Neural cell (in vitro differentiated cells): ENCODE results near the gene PIK3R1. TPM values are rescaled to one million over a fixed set of nuclear protein-coding genes. Genes with fewer than 3 reads are reported as not detected.

Experiments used
- H2AFZ ChIP-seq: fragments of 200-600, 300-800 bp; sonication (generic), shearing (Covaris generic); 2 replicates; pipeline ENCODE4 v1.6.0; 2014; ENCODE audit warnings: low read depth, mild to moderate bottlenecking, antibody characterized with exemption, low read length, moderate library complexity
- H3F3A ChIP-seq: fragments of 200-600 bp; shearing (Covaris generic); 2 replicates; pipeline ENCODE4 v1.6.1; 2016; ENCODE audit warnings: mild to moderate bottlenecking, moderate library complexity, mixed read lengths, antibody characterized with exemption, low read length; ENCODE audit not compliant: insufficient read depth, poor library complexity, severe bottlenecking
- H3K27ac ChIP-seq: fragments of 200-600, 300-800 bp; sonication (generic), shearing (Covaris generic); 2 replicates; pipeline ENCODE4 v1.5.1; 2014; ENCODE audit warnings: mild to moderate bottlenecking, low read length, moderate library complexity
- H3K27me3 ChIP-seq: fragments of 300-800, 200-600 bp; sonication (generic), shearing (Covaris generic); 2 replicates; pipeline ENCODE4 v1.6.0; 2014; ENCODE audit warnings: mild to moderate bottlenecking, low read depth, low read length, moderate library complexity; ENCODE audit not compliant: insufficient read depth
- H3K36me3 ChIP-seq: fragments of 300-800, 200-600 bp; sonication (generic), shearing (Covaris generic); 2 replicates; pipeline ENCODE4 v1.5.1; 2014; ENCODE audit warnings: mild to moderate bottlenecking, antibody characterized with exemption, low read length, moderate library complexity; ENCODE audit not compliant: insufficient read depth
- H3K4me2 ChIP-seq: fragments of 300-800, 200-600 bp; sonication (generic), shearing (Covaris generic); 2 replicates; pipeline ENCODE4 v1.6.0; 2014; ENCODE audit warnings: mild to moderate bottlenecking, low read length
- H3K4me3 ChIP-seq: fragments of 300-800, 200-600 bp; sonication (generic), shearing (Covaris generic); 2 replicates; pipeline ENCODE4 v1.5.1; 2014; ENCODE audit warnings: mild to moderate bottlenecking, low read length, moderate library complexity
- H3K79me2 ChIP-seq: fragments of 200-600 bp; shearing (Covaris generic); replicated peaks from 2 replicates; pipeline ENCODE4 v1.6.0; 2014; ENCODE audit warnings: mild to moderate bottlenecking, low read length, moderate library complexity; ENCODE audit not compliant: insufficient read depth
- H3K9ac ChIP-seq: fragments of 300-800, 200-600 bp; sonication (generic), shearing (Covaris generic); 2 replicates; pipeline ENCODE4 v1.6.1; 2016; ENCODE audit warnings: mild to moderate bottlenecking, low read length, mixed read lengths
- H3K9me2 ChIP-seq: fragments of 200-600 bp; shearing (Covaris generic); 2 replicates; pipeline ENCODE4 v1.6.1; 2016; ENCODE audit warnings: mild to moderate bottlenecking, low read length, mixed read lengths; ENCODE audit not compliant: insufficient read depth
- H3K9me3 ChIP-seq: fragments of 200-600, 300-800 bp; sonication (generic), shearing (Covaris generic); 2 replicates; pipeline ENCODE4 v1.6.1; 2016; ENCODE audit warnings: mild to moderate bottlenecking, mixed run types, low read length, moderate library complexity, mixed read lengths
- H4K20me1 ChIP-seq: fragments of 200-600 bp; shearing (Covaris generic); 2 replicates; pipeline ENCODE4 v1.6.1; 2016; ENCODE audit warnings: mild to moderate bottlenecking, mixed run types; ENCODE audit not compliant: insufficient read depth
- CTCF ChIP-seq: fragments of 450-650 bp; IDR thresholded peaks from 2 replicates; pipeline ENCODE4 v1.5.1; 2014; ENCODE audit warnings: antibody characterized with exemption, mild to moderate bottlenecking, moderate library complexity; ENCODE audit not compliant: poor library complexity, severe bottlenecking
- EP300 ChIP-seq: fragments of 450-650 bp; conservative IDR thresholded peaks from 2 replicates; pipeline ENCODE4 v1.6.1; 2014; ENCODE audit warnings: antibody characterized with exemption, mild to moderate bottlenecking, moderate library complexity; ENCODE audit not compliant: poor library complexity, severe bottlenecking
- EZH2 ChIP-seq: fragments of 200-600, 300-800 bp; shearing (Covaris generic), sonication (generic); IDR thresholded peaks from 2 replicates; pipeline ENCODE4 v1.6.1; 2014; ENCODE audit warnings: antibody characterized with exemption, low read length, borderline replicate concordance, mild to moderate bottlenecking; ENCODE audit not compliant: insufficient read depth, poor library complexity, severe bottlenecking
- MXI1 ChIP-seq: fragments of 450-650 bp; conservative IDR thresholded peaks from 2 replicates; pipeline ENCODE4 v1.6.1; 2014; ENCODE audit warnings: antibody characterized with exemption, mild to moderate bottlenecking; ENCODE audit not compliant: poor library complexity, severe bottlenecking
- POLR2AphosphoS5 ChIP-seq: IDR thresholded peaks from 2 replicates; pipeline ENCODE4 v1.6.1; 2012
- RAD21 ChIP-seq: fragments of 450-650 bp; conservative IDR thresholded peaks from 2 replicates; pipeline ENCODE4 v1.6.1; 2014; ENCODE audit warnings: antibody characterized with exemption, mild to moderate bottlenecking, moderate library complexity
- REST ChIP-seq: IDR thresholded peaks from 2 replicates; pipeline ENCODE4 v1.6.1; 2012; ENCODE audit warnings: borderline replicate concordance
- SMC3 ChIP-seq: fragments of 450-650 bp; conservative IDR thresholded peaks from 2 replicates; pipeline ENCODE4 v1.6.1; 2014; ENCODE audit warnings: antibody characterized with exemption, mild to moderate bottlenecking, moderate library complexity; ENCODE audit not compliant: poor library complexity
- TAF1 ChIP-seq: IDR thresholded peaks from 2 replicates; pipeline ENCODE4 v1.6.1; 2012; ENCODE audit warnings: low read depth
- polyA plus RNA-seq: library from polyadenylated mRNA; depleted of rRNA; stranded (reverse); fragments of >200 nt; gene quantifications from 2 replicates; pipeline ENCODE4 v1.2.3, GENCODE V29; 2014

The PIK3R1 gene
- polyA plus RNA-seq, 1 donor from 2014 or later, result 41.9 TPM

- Histone ChIP-seq H3K27me3 (no peaks in the 10 kb centered on the region), H3K4me2 (no peak overlapping the region), H3F3A (no peaks in the 10 kb centered on the region), H3K36me3 (no peaks in the 10 kb centered on the region), H3K9me2 (no peaks in the 10 kb centered on the region), H3K27ac (no peak overlapping the region), H2AFZ (no peak overlapping the region), H4K20me1 (no peaks in the 10 kb centered on the region), H3K9ac (no peak overlapping the region), H3K4me3 (no peak overlapping the region), H3K79me2 (peaks cover 22% of the 10 kb centered on the region), H3K9me3 (no peaks in the 10 kb centered on the region)
- TF ChIP-seq REST (no peak), EZH2 (no peak), RAD21 (no peak), CTCF (no peak), POLR2AphosphoS5 (no peak), SMC3 (no peak), EP300 (no peak), TAF1 (no peak), MXI1 (no peak)
These were observed 34.0 kb downstream of the PIK3R1 start for GRCh38 chr5:68249520-68249919.

GRCh38 chr5:68250661-68251298 lies 35.2 kb downstream of the PIK3R1 start:
- Histone ChIP-seq H3K27me3 (no peaks in the 10 kb centered on the region), H4K20me1 (no peaks in the 10 kb centered on the region), H3F3A (no peaks in the 10 kb centered on the region), H3K36me3 (no peaks in the 10 kb centered on the region), H3K9ac (no peak overlapping the region), H3K4me3 (no peak overlapping the region), H3K27ac (no peak overlapping the region), H3K9me2 (no peaks in the 10 kb centered on the region), H3K79me2 (peaks cover 31% of the 10 kb centered on the region), H3K4me2 (no peak overlapping the region), H3K9me3 (no peaks in the 10 kb centered on the region), H2AFZ (no peak overlapping the region)
- no peak for TF ChIP-seq REST
- no peak for TF ChIP-seq RAD21
- TF ChIP-seq EZH2, result no peak
- no peak for TF ChIP-seq CTCF
- no peak for TF ChIP-seq MXI1
- TF ChIP-seq POLR2AphosphoS5, result no peak
- TF ChIP-seq SMC3, result no peak
- no peak for TF ChIP-seq EP300
- no peak for TF ChIP-seq TAF1
